ENCODE measurements around the gene PTCH2.

The PTCH2 gene

GRCh38 chr1:44786841-44787426, 56.1 kb downstream of the PTCH2 start:
- intact Hi-C loops (cut with DNase I): no loop called here
- peak in 1 of 10 donors; percentile 34 for DNase-seq

GRCh38 chr1:44786138-44786840, 56.8 kb downstream of the PTCH2 start:
- DNase-seq: peak in 7 of 10 donors; percentile 41 to 90 (median 59)
- intact Hi-C loops (cut with DNase I): no loop called here

- DNase-seq: peak in 3 of 10 donors; percentile 35 to 45 (median 43)
- intact Hi-C loops (cut with DNase I): no loop called here
Measured at GRCh38 chr1:44785501-44786137, 57.4 kb downstream of the PTCH2 start.

GRCh38 chr1:44785029-44785380, 58.0 kb downstream of the PTCH2 start:
- peak in 3 of 10 donors; percentile 50 to 68 (median 64) for DNase-seq
- intact Hi-C loops (cut with DNase I): no loop called here

- DNase-seq: peak in 3 of 10 donors; percentile 67 to 80 (median 74)
- intact Hi-C loops (cut with DNase I): no loop called here
Measured at GRCh38 chr1:44784094-44785028, 58.7 kb downstream of the PTCH2 start.

- DNase-seq: peak in 1 of 10 donors; percentile 4
- intact Hi-C loops (cut with DNase I): no loop called here
Measured at GRCh38 chr1:44783697-44784093, 59.4 kb downstream of the PTCH2 start.

GRCh38 chr1:44780583-44781121, 62.4 kb downstream of the PTCH2 start:
- intact Hi-C loops (cut with DNase I): no loop called here
- no peak for DNase-seq

GRCh38 chr1:44778705-44779576, 64.1 kb downstream of the PTCH2 start:
- DNase-seq: peak in 1 of 10 donors; percentile 29
- intact Hi-C loops (cut with DNase I): no loop called here

- intact Hi-C loops (cut with DNase I): no loop called here
- peak in 1 of 10 donors; percentile 44 for DNase-seq
Measured at GRCh38 chr1:44777969-44778635, 65.0 kb downstream of the PTCH2 start.

GRCh38 chr1:44777547-44777946, 65.5 kb downstream of the PTCH2 start:
- intact Hi-C loops (cut with DNase I): no loop called here

GRCh38 chr1:44776730-44777068, 66.4 kb downstream of the PTCH2 start:
- no peak for DNase-seq
- intact Hi-C loops (cut with DNase I): no loop called here

More at GRCh38 chr1:44777547-44777946, 65.5 kb downstream of the PTCH2 start:
- DNase-seq: peak in 2 of 10 donors; percentile 31 to 53

GRCh38 chr1:44775930-44776729, 66.9 kb downstream of the PTCH2 start:
- intact Hi-C loops (cut with DNase I): loop anchor here (2.0 kb wide), 1 partner anchor 37 kb away; the partner anchor contains the start of gene KIF2C
- peak in 2 of 10 donors; percentile 27 to 85 for DNase-seq

GRCh38 chr1:44775078-44775929, 67.7 kb downstream of the PTCH2 start, which contains the start of gene RPS8:
RPS8 (plus strand) TSS chr1:44775540; CDS start chr1:44775597, 57 bp downstream.
- DNase-seq: peak; percentile 86 to 98 (median 90)
- intact Hi-C loops (cut with DNase I): loop anchor here (2.0 kb wide), 1 partner anchor 37 kb away; the partner anchor contains the start of gene KIF2C
